SK-N-DZ (cell line): Measurements from ENCODE around the gene CFAP161.
"Not testable (repeated sequence)": the region's sequence is repeated elsewhere in the genome, so short reads cannot be mapped to it uniquely, and the experiment has no call there.

Source experiments
- DNase-seq: peaks from one replicate; pipeline ENCODE4 v3.0.0-alpha.2; 2015; ENCODE audit warnings: low spot score

The CFAP161 gene

GRCh38 chr15:81157195-81157938 lies 23.3 kb downstream of the CFAP161 start:
- DNase-seq: no peak

- no peak for DNase-seq
Measured at GRCh38 chr15:81157939-81158223, 23.8 kb downstream of the CFAP161 start.

- not testable (repeated sequence) for DNase-seq
Measured at GRCh38 chr15:81158561-81158960, 24.5 kb downstream of the CFAP161 start.

- DNase-seq: no peak
Measured at GRCh38 chr15:81160312-81161159, 26.5 kb downstream of the CFAP161 start.

GRCh38 chr15:81161160-81161673 lies 27.1 kb downstream of the CFAP161 start:
- DNase-seq: no peak

- no peak for DNase-seq
Measured at GRCh38 chr15:81161851-81162250, 27.8 kb downstream of the CFAP161 start.

- DNase-seq: no peak
Measured at GRCh38 chr15:81163961-81164800, 30.1 kb downstream of the CFAP161 start.

- no peak for DNase-seq
Measured at GRCh38 chr15:81165535-81165934, 31.5 kb downstream of the CFAP161 start.

- DNase-seq: no peak
Measured at GRCh38 chr15:81166636-81167305, 32.7 kb downstream of the CFAP161 start.

GRCh38 chr15:81168131-81168526 lies 34.1 kb downstream of the CFAP161 start:
- no peak for DNase-seq

- no peak for DNase-seq
Measured at GRCh38 chr15:81168644-81169043, 34.6 kb downstream of the CFAP161 start.

- DNase-seq: no peak
Measured at GRCh38 chr15:81170511-81170910, 36.4 kb downstream of the CFAP161 start.

GRCh38 chr15:81171286-81171685 lies 37.2 kb downstream of the CFAP161 start:
- no peak for DNase-seq

- DNase-seq: no peak
Measured at GRCh38 chr15:81174125-81174791, 40.2 kb downstream of the CFAP161 start.

GRCh38 chr15:81174792-81175327 lies 40.8 kb downstream of the CFAP161 start:
- no peak for DNase-seq

- no peak for DNase-seq
Measured at GRCh38 chr15:81175496-81175895, 41.4 kb downstream of the CFAP161 start.

GRCh38 chr15:81176291-81176893 lies 42.3 kb downstream of the CFAP161 start:
- DNase-seq: no peak

GRCh38 chr15:81178365-81178764 lies 44.3 kb downstream of the CFAP161 start:
- DNase-seq: no peak

GRCh38 chr15:81181220-81181619 lies 47.1 kb downstream of the CFAP161 start:
- no peak for DNase-seq
